ENCODE measurements around the gene BCAP31. TPM values are rescaled to one million over a fixed set of nuclear protein-coding genes. Genes with fewer than 3 reads are reported as not detected.
A peak's percentile ranks its signal among the peaks of the same experiment; 100 is the strongest.
"Not testable (repeated sequence)": the region's sequence is repeated elsewhere in the genome, so short reads cannot be mapped to it uniquely, and the experiment has no call there.

Gene BCAP31
- total RNA-seq, 1 experiment from 2014 or later = 232 TPM

- no peak overlapping the region for H3K4me3 Mint-ChIP-seq (ENCODE audit: unreplicated experiment)
- H3K27ac Mint-ChIP-seq (ENCODE audit: unreplicated experiment) = peak overlapping the region; percentile 29
- H3K36me3 Mint-ChIP-seq (ENCODE audit: insufficient read depth, unreplicated experiment) = peaks cover 28% of the 10 kb centered on the region
- ChIA-PET POLR2A (no interaction called here), CTCF (interaction anchor here (1.0 kb wide), 3 partner anchors 21 to 169 kb away, joined by 3 to 13 read pairs (median 4); partner anchors contain the start of gene SLC6A8)
- no peak overlapping the region for H3K4me3 ChIP-seq (ENCODE audit: low read depth, low read length)
- no peaks in the 10 kb centered on the region for H3K9me3 ChIP-seq
- no TSS peak for BruUV-seq (replicated peaks)
- H3K27me3 ChIP-seq (replicated peaks; ENCODE audit: control insufficient read depth, insufficient read depth, low read length) = no peaks in the 10 kb centered on the region
- no peaks in the 10 kb centered on the region for H3K4me1 ChIP-seq
- peaks cover 8% of the 10 kb centered on the region for H3K4me1 Mint-ChIP-seq (ENCODE audit: low read depth, unreplicated experiment)
- H3K36me3 ChIP-seq (ENCODE audit: control insufficient read depth, insufficient read depth, low read length) = no peaks in the 10 kb centered on the region
- DNase-seq = peak; percentile 81 to 83
- H3K9me3 Mint-ChIP-seq (ENCODE audit: unreplicated experiment) = no peaks in the 10 kb centered on the region
- no peaks in the 10 kb centered on the region for H3K27me3 Mint-ChIP-seq (ENCODE audit: insufficient read depth, unreplicated experiment)
- intact Hi-C loops (cut with micrococcal nuclease; ENCODE audit: unreplicated experiment) = loop anchor here (1.0 kb wide), 1 partner anchor 21 kb away; the partner anchor contains the start of gene SLC6A8
- TF ChIP-seq CTCF (IDR thresholded peaks at IDR 0.05; ENCODE audit: insufficient read depth in 1 of 2, low read depth in 1 of 2, low read length in 1 of 2, severe bottlenecking in 1 of 2, unreplicated experiment in 1 of 2) = peak in 1 of 2 experiments; percentile 78
Measured at GRCh38 chrX:153708415-153708814, 15.8 kb downstream of the BCAP31 start.

- no peak for DNase-seq
- no TSS peak for BruUV-seq (replicated peaks)
- peaks cover 8% of the 10 kb centered on the region for H3K4me1 Mint-ChIP-seq (ENCODE audit: low read depth, unreplicated experiment)
- H3K4me3 Mint-ChIP-seq (ENCODE audit: unreplicated experiment) = no peak overlapping the region
- no peak for TF ChIP-seq CTCF (IDR thresholded peaks at IDR 0.05; ENCODE audit: insufficient read depth in 1 of 2, low read depth in 1 of 2, low read length in 1 of 2, severe bottlenecking in 1 of 2, unreplicated experiment in 1 of 2)
- no peaks in the 10 kb centered on the region for H3K27me3 ChIP-seq (replicated peaks; ENCODE audit: control insufficient read depth, insufficient read depth, low read length)
- CTCF ChIA-PET = no interaction called here
- POLR2A ChIA-PET = no interaction called here
- H3K36me3 ChIP-seq (ENCODE audit: control insufficient read depth, insufficient read depth, low read length) = no peaks in the 10 kb centered on the region
- H3K27ac Mint-ChIP-seq (ENCODE audit: unreplicated experiment) = no peak overlapping the region
- H3K27me3 Mint-ChIP-seq (ENCODE audit: insufficient read depth, unreplicated experiment) = no peaks in the 10 kb centered on the region
- no peak overlapping the region for H3K4me3 ChIP-seq (ENCODE audit: low read depth, low read length)
- intact Hi-C loops (cut with micrococcal nuclease; ENCODE audit: unreplicated experiment) = no loop called here
- no peaks in the 10 kb centered on the region for H3K9me3 Mint-ChIP-seq (ENCODE audit: unreplicated experiment)
- no peaks in the 10 kb centered on the region for H3K4me1 ChIP-seq
- peaks cover 25% of the 10 kb centered on the region for H3K36me3 Mint-ChIP-seq (ENCODE audit: insufficient read depth, unreplicated experiment)
- H3K9me3 ChIP-seq = no peaks in the 10 kb centered on the region
Measured at GRCh38 chrX:153707406-153707805, 16.8 kb downstream of the BCAP31 start.

DNA sequence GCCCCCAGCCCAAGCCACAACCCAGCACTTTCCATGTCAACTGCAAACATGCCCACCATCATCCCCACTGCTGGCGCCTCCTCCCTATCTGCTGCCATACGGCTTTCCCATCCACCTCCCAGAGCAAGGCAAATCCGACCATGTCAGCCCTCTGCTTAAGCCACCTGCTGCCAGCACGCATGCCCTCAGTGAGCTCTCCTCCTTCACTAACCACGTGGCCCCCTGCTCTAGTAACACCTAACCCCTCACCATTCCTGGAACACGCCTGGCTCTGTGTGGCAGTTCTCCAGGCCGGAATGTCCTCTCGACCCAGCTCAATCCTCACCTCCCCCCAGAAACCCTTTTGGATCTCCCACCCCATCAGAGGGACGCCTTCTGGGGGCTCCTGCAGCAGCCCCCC is 17.4 kb downstream of the BCAP31 start:
- Mint-ChIP-seq H3K36me3 (ENCODE audit: insufficient read depth, unreplicated experiment) (peaks cover 25% of the 10 kb centered on the region), H3K4me1 (ENCODE audit: low read depth, unreplicated experiment) (peaks cover 8% of the 10 kb centered on the region), H3K9me3 (ENCODE audit: unreplicated experiment) (no peaks in the 10 kb centered on the region), H3K4me3 (ENCODE audit: unreplicated experiment) (no peak overlapping the region), H3K27ac (ENCODE audit: unreplicated experiment) (peak overlapping the region; percentile 2), H3K27me3 (ENCODE audit: insufficient read depth, unreplicated experiment) (no peaks in the 10 kb centered on the region)
- no peak overlapping the region for H3K4me3 ChIP-seq (ENCODE audit: low read depth, low read length)
- no peaks in the 10 kb centered on the region for H3K4me1 ChIP-seq
- no peak for TF ChIP-seq CTCF (IDR thresholded peaks at IDR 0.05; ENCODE audit: insufficient read depth in 1 of 2, low read depth in 1 of 2, low read length in 1 of 2, severe bottlenecking in 1 of 2, unreplicated experiment in 1 of 2)
- no peaks in the 10 kb centered on the region for H3K36me3 ChIP-seq (ENCODE audit: control insufficient read depth, insufficient read depth, low read length)
- no peaks in the 10 kb centered on the region for H3K9me3 ChIP-seq
- no TSS peak for BruUV-seq (replicated peaks)
- no peaks in the 10 kb centered on the region for H3K27me3 ChIP-seq (replicated peaks; ENCODE audit: control insufficient read depth, insufficient read depth, low read length)
- intact Hi-C loops (cut with micrococcal nuclease; ENCODE audit: unreplicated experiment) = no loop called here
- CTCF ChIA-PET = no interaction called here
- no peak for DNase-seq
- POLR2A ChIA-PET = no interaction called here

GRCh38 chrX:153705403-153706060 is 18.7 kb downstream of the BCAP31 start:
- H3K27me3 Mint-ChIP-seq (ENCODE audit: insufficient read depth, unreplicated experiment); BruUV-seq (replicated peaks); DNase-seq; POLR2A ChIA-PET; H3K27ac Mint-ChIP-seq (ENCODE audit: unreplicated experiment); H3K9me3 ChIP-seq; H3K4me1 Mint-ChIP-seq (ENCODE audit: low read depth, unreplicated experiment); H3K36me3 ChIP-seq (ENCODE audit: control insufficient read depth, insufficient read depth, low read length); H3K4me3 Mint-ChIP-seq (ENCODE audit: unreplicated experiment); H3K27me3 ChIP-seq (replicated peaks; ENCODE audit: control insufficient read depth, insufficient read depth, low read length); H3K4me1 ChIP-seq; H3K9me3 Mint-ChIP-seq (ENCODE audit: unreplicated experiment); intact Hi-C loops (cut with micrococcal nuclease; ENCODE audit: unreplicated experiment); H3K4me3 ChIP-seq (ENCODE audit: low read depth, low read length): not testable (repeated sequence)
- H3K36me3 Mint-ChIP-seq (ENCODE audit: insufficient read depth, unreplicated experiment) = peaks cover 31% of the 10 kb centered on the region
- CTCF ChIA-PET = interaction anchor here (0.7 kb wide), 1 partner anchor 102 kb away, joined by 3 read pairs; no protein-coding TSS in a partner anchor

All from Caco-2 (cell line).